HepG2 (cell line): ENCODE results near the gene RHD. TPM values are rescaled to one million over a fixed set of nuclear protein-coding genes. Genes with fewer than 3 reads are reported as not detected.

ENCODE experiments used
- ATAC-seq: fragments of 200-7000 bp; cut with Tn5 transposase; 3 replicates; pipeline ENCODE4 v1.9.1; 2020; ENCODE audit warnings: mild to moderate bottlenecking, moderate library complexity
- BruUV-seq: library from RNA; stranded (reverse); fragments of 400-500 nt; replicated peaks from 2 replicates; lab custom pipeline; 2021; lab: Mats Ljungman, UMichigan
- CTCF ChIA-PET: fragments of 300-600 bp; formaldehyde crosslinking; extraction: SDS; loops from one replicate; lab custom pipeline; 2021; ENCODE audit warnings: low total read pairs, inconsistent platforms, low intra/inter-chr PET ratio; lab: Yijun Ruan, JAX
- POLR2A ChIA-PET: fragments of 350-600 bp; sonication (Branson Sonifier 250); formaldehyde crosslinking; loops from one replicate; lab custom pipeline; 2020; ENCODE audit warnings: antibody characterized with exemption, inconsistent platforms; lab: Yijun Ruan, JAX
- DNase-seq: peaks from one replicate; pipeline ENCODE4 v3.0.0-alpha.2; 2015; ENCODE audit warnings: low spot score
- FAIRE-seq: peaks from 3 replicates; lab custom pipeline; 2011; peaks lifted over from hg19 to GRCh38; lab: Jason Lieb, UNC
- H2AFZ ChIP-seq: one replicate; pipeline ENCODE4 v1.6.1; 2011; ENCODE audit warnings: low read length, inconsistent platforms
- H3K27ac ChIP-seq: fragments of 300-600 bp; 3 replicates; pipeline ENCODE4 v1.8.0; 2011; ENCODE audit warnings: mixed run types, mild to moderate bottlenecking, mixed read lengths, low read length, inconsistent platforms; ENCODE audit not compliant: insufficient read depth; ENCODE audit errors: extremely low read length
- H3K27me3 ChIP-seq, 2 experiments: fragments of 200-600 bp in 1 of 2; 2 replicates in 1 of 2; 3 replicates in 1 of 2; pipeline versions ENCODE4 v1.6.0 to v1.8.0; 2011; ENCODE audit warnings: low read length in 2 of 2, mild to moderate bottlenecking in 2 of 2, moderate library complexity in 2 of 2, inconsistent platforms in 1 of 2; ENCODE audit not compliant: insufficient read depth in 2 of 2, control insufficient read depth in 1 of 2
- H3K36me3 ChIP-seq, 2 experiments: fragments of 200-600 bp in 1 of 2; replicated peaks in 1 of 2; 2 replicates in 1 of 2; 3 replicates in 1 of 2; pipeline versions ENCODE4 v1.5.1 to v1.8.0; 2011; ENCODE audit warnings: low read length in 2 of 2, inconsistent platforms in 1 of 2; ENCODE audit not compliant: insufficient read depth in 2 of 2, control insufficient read depth in 1 of 2
- H3K4me1 ChIP-seq: 2 replicates; pipeline ENCODE4 v1.5.1; 2012; ENCODE audit warnings: low read length, inconsistent platforms; ENCODE audit not compliant: insufficient read depth
- H3K4me2 ChIP-seq: 2 replicates; pipeline ENCODE4 v1.6.0; 2011; ENCODE audit warnings: low read depth, low read length, inconsistent platforms
- H3K4me3 ChIP-seq, 3 experiments: fragments of 200-600 bp in 1 of 3; sonication (generic), shearing (Covaris generic) in 1 of 3; replicated peaks in 1 of 3; 2 replicates each; pipeline ENCODE4 v1.5.1; 2011 to 2016; ENCODE audit warnings: low read length in 3 of 3, inconsistent platforms in 2 of 3, low read depth in 2 of 3, mild to moderate bottlenecking in 2 of 3, control low read depth in 1 of 3, mixed read lengths in 1 of 3; ENCODE audit not compliant: insufficient read depth in 1 of 3
- H3K79me2 ChIP-seq: one replicate; pipeline ENCODE4 v1.6.1; 2011; ENCODE audit warnings: low read length, inconsistent platforms; ENCODE audit not compliant: insufficient read depth
- H3K9ac ChIP-seq: 2 replicates; pipeline ENCODE4 v1.6.0; 2011; ENCODE audit warnings: mild to moderate bottlenecking, low read depth, low read length, inconsistent platforms; ENCODE audit not compliant: insufficient read depth
- H3K9me3 ChIP-seq: 2 replicates; pipeline ENCODE4 v1.5.1; 2012; ENCODE audit warnings: mild to moderate bottlenecking, low read length
- H4K20me1 ChIP-seq: 2 replicates; pipeline ENCODE4 v1.6.0; 2011; ENCODE audit warnings: inconsistent platforms, mild to moderate bottlenecking, low read length, moderate library complexity; ENCODE audit not compliant: insufficient read depth
- ATF1 ChIP-seq: IDR thresholded peaks from 2 replicates; pipeline ENCODE4 v1.6.1; 2016; ENCODE audit warnings: mild to moderate bottlenecking, control low read depth
- CBX1 ChIP-seq: IDR thresholded peaks from one replicate; pipeline ENCODE4 v1.6.1; 2016; ENCODE audit warnings: antibody characterized with exemption, low read depth
- EZH2 ChIP-seq: conservative IDR thresholded peaks from 2 replicates; pipeline ENCODE4 v1.6.1; 2012; ENCODE audit warnings: mild to moderate bottlenecking, low read depth, low read length, moderate library complexity
- FOSL1 ChIP-seq: sonication (generic); formaldehyde crosslinking; IDR thresholded peaks from 2 replicates; pipeline ENCODE4 v1.9.0; 2021; ENCODE audit warnings: missing genetic modification reagents, borderline replicate concordance
- HDAC2 ChIP-seq: sonication (generic); formaldehyde crosslinking; IDR thresholded peaks from 2 replicates; pipeline ENCODE4 v1.4.0; 2020; ENCODE audit warnings: missing genetic modification reagents
- TFAP4 ChIP-seq: sonication (generic); IDR thresholded peaks from 2 replicates; pipeline ENCODE4 v1.6.1; 2016; ENCODE audit warnings: low read depth, borderline replicate concordance
- THRA ChIP-seq: sonication (generic); formaldehyde crosslinking; IDR thresholded peaks from 2 replicates; pipeline ENCODE4 v1.4.0; 2020; ENCODE audit warnings: missing genetic modification reagents, borderline replicate concordance
- ZFP82 ChIP-seq: sonication (generic); formaldehyde crosslinking; IDR thresholded peaks from 2 replicates; pipeline ENCODE4 v1.5.1; 2020; ENCODE audit warnings: mild to moderate bottlenecking, missing genetic modification reagents, borderline replicate concordance
- ZNF17 ChIP-seq: sonication (generic); formaldehyde crosslinking; IDR thresholded peaks from 2 replicates; pipeline ENCODE4 v1.5.0; 2020; ENCODE audit warnings: mild to moderate bottlenecking, missing genetic modification reagents
- ZNF326 ChIP-seq: sonication (generic); formaldehyde crosslinking; IDR thresholded peaks from 2 replicates; pipeline ENCODE4 v1.4.0; 2020; ENCODE audit warnings: missing genetic modification reagents, borderline replicate concordance
- ZNF549 ChIP-seq: sonication (generic); formaldehyde crosslinking; IDR thresholded peaks from 2 replicates; pipeline ENCODE4 v1.5.0; 2020; ENCODE audit warnings: missing genetic modification reagents
- ZNF770 ChIP-seq: sonication (generic); formaldehyde crosslinking; IDR thresholded peaks from 2 replicates; pipeline ENCODE4 v1.5.0; 2020; ENCODE audit warnings: mild to moderate bottlenecking, missing genetic modification reagents
- ZNF800 ChIP-seq: sonication (generic); formaldehyde crosslinking; IDR thresholded peaks from 2 replicates; pipeline ENCODE4 v1.4.0; 2020; ENCODE audit warnings: missing genetic modification reagents
- WGBS: methylation state at CpG from one replicate; pipeline ENCODE4 v1.1.6; 2017; ENCODE audit warnings: low lambda C conversion rate; 5-methylcytosine and 5-hydroxymethylcytosine counted together
- in situ Hi-C: cut with HindIII; loops from 2 replicates; pipeline ENCODE4 v1.10.0; 2017; ENCODE audit warnings: low pct_unique_long_range_greater_than_20kb; ENCODE audit not compliant: extremely low pct_ligation_motif_present
- intact Hi-C: fragments of 100-400 bp; cut with micrococcal nuclease; formaldehyde crosslinking; loops from one replicate; pipeline ENCODE4 v1.10.0; 2022; ENCODE audit not compliant: unreplicated experiment
- polyA plus RNA-seq, 8 experiments: library from polyadenylated mRNA; depleted of rRNA in 3 of 8; stranded (reverse) in 7 of 8; unstranded in 1 of 8; fragments of >200 nt; fragmentation: Illumina TruSeq in 4 of 8; extraction: Trizol in 4 of 8; gene quantifications; 2 replicates each; pipeline versions ENCODE4 v1.2.1 to v1.2.3, GENCODE V29; 2011 to 2016; ENCODE audit warnings: low read depth in 4 of 8, missing spikeins in 1 of 8, mixed read lengths in 1 of 8; ENCODE audit not compliant: insufficient read depth in 1 of 8
- total RNA-seq, 5 experiments: library from RNA; depleted of rRNA; stranded (reverse); fragments of >200 nt; fragmentation: Illumina TruSeq; extraction: Trizol; gene quantifications; 2 replicates each; pipeline ENCODE4 v1.2.3, GENCODE V29; 2016; ENCODE audit warnings: low read depth in 1 of 5

Gene RHD
- total and polyA plus RNA-seq, 2 of the 13 experiments (the other 11 are each of a cell fraction or from before 2014, with no cell fraction given), result not detected

GRCh38 chr1:25341746-25342145, 69.4 kb downstream of the RHD start:
- H3K4me3 ChIP-seq, result no peak overlapping the region
- intact Hi-C loops, result no loop called here
- ChIA-PET CTCF (no interaction called here), POLR2A (interaction anchor here (1.1 kb wide), 1 partner anchor 94 kb away, joined by 3 read pairs; the partner anchor contains the start of gene RSRP1)
- 81% methylated on average over 6 of the region's 6 CpGs for WGBS
- no peaks in the 10 kb centered on the region; the same call in 1 of the 2 replicates for H4K20me1 ChIP-seq
- TF ChIP-seq ATF1 (CRISPR knock-in tag), result no peak
- TF ChIP-seq ZNF770, result peak; percentile 67
- no peak for TF ChIP-seq ZNF17 (CRISPR knock-in tag)
- TF ChIP-seq ZNF326 (CRISPR knock-in tag), result no peak
- TF ChIP-seq FOSL1 (CRISPR knock-in tag), result no peak
- TF ChIP-seq, all 625 proteins: peak for 1
- Histone ChIP-seq H3K27me3 (no peaks in the 10 kb centered on the region; a peak in 1 of 5 replicates), H3K9ac (no peak overlapping the region), H3K4me2 (no peak overlapping the region), H3K27ac (no peak overlapping the region), H3K79me2 (peaks cover 38% of the 10 kb centered on the region), H3K9me3 (no peaks in the 10 kb centered on the region), H3K36me3 (peaks cover 0 to 8% of the 10 kb centered on the region in 2 experiments; a peak in 1 of 5 replicates), H3K4me1 (peaks cover 10% of the 10 kb centered on the region), H2AFZ (no peak overlapping the region)
- no TSS peak for BruUV-seq
- ATAC-seq (no peak), FAIRE-seq (no peak), DNase-seq (no peak)
- in situ Hi-C loops, result no loop called here

- H3K27me3 ChIP-seq, result no peaks in the 10 kb centered on the region; a peak in 1 of 5 replicates
- POLR2A ChIA-PET, result interaction anchor here (1.1 kb wide), 1 partner anchor 95 kb away, joined by 3 read pairs; the partner anchor contains the start of gene RSRP1
- H3K4me3 ChIP-seq, result no peak overlapping the region
- in situ Hi-C loops (no loop called here), intact Hi-C loops (no loop called here)
- no peaks in the 10 kb centered on the region for H3K9me3 ChIP-seq
- no peak overlapping the region for H3K27ac ChIP-seq
- H3K4me1 ChIP-seq, result peaks cover 10% of the 10 kb centered on the region
- FAIRE-seq (no peak), DNase-seq (no peak), ATAC-seq (no peak)
- H3K79me2 ChIP-seq, result peaks cover 37% of the 10 kb centered on the region
- H3K4me2 ChIP-seq, result no peak overlapping the region
- no peaks in the 10 kb centered on the region; the same call in 1 of the 2 replicates for H4K20me1 ChIP-seq
- CTCF ChIA-PET, result no interaction called here
- H3K9ac ChIP-seq, result no peak overlapping the region
- no peak overlapping the region for H2AFZ ChIP-seq
- WGBS, result 100% methylated on average over 1 of the region's 1 CpG
- peaks cover 0 to 16% of the 10 kb centered on the region in 2 experiments; a peak in 1 of 5 replicates for H3K36me3 ChIP-seq
- BruUV-seq, result no TSS peak
- TF ChIP-seq THRA (CRISPR knock-in tag), result no peak
- TF ChIP-seq TFAP4, result no peak
- no peak for TF ChIP-seq ZNF800 (CRISPR knock-in tag)
- TF ChIP-seq ZNF549 (CRISPR knock-in tag), result no peak
- no peak for TF ChIP-seq HDAC2 (CRISPR knock-in tag)
- TF ChIP-seq ZFP82 (CRISPR knock-in tag), result no peak
- TF ChIP-seq EZH2, result no peak
- no peak for TF ChIP-seq CBX1
Measured at GRCh38 chr1:25342846-25343245, 70.5 kb downstream of the RHD start.
